GM19351 (cell line): ENCODE measurements around the gene CYBC1.

Experiments used
- ATAC-seq: cut with Tn5 transposase; IDR thresholded peaks from one replicate; pipeline ENCODE4 v1.9.1; 2021; ENCODE audit warnings: mild to moderate bottlenecking, moderate library complexity; ENCODE audit not compliant: unreplicated experiment

The CYBC1 gene

GRCh38 chr17:82411396-82412053 is 39.0 kb downstream of the CYBC1 start:
- ATAC-seq: no peak

- no peak for ATAC-seq
Measured at GRCh38 chr17:82410014-82410716, 40.4 kb downstream of the CYBC1 start.

GRCh38 chr17:82408938-82409318 is 41.6 kb downstream of the CYBC1 start:
- ATAC-seq: no peak

GRCh38 chr17:82408288-82408937 is 42.1 kb downstream of the CYBC1 start:
- no peak for ATAC-seq

- no peak for ATAC-seq
Measured at GRCh38 chr17:82407255-82407654, 43.3 kb downstream of the CYBC1 start.

DNA sequence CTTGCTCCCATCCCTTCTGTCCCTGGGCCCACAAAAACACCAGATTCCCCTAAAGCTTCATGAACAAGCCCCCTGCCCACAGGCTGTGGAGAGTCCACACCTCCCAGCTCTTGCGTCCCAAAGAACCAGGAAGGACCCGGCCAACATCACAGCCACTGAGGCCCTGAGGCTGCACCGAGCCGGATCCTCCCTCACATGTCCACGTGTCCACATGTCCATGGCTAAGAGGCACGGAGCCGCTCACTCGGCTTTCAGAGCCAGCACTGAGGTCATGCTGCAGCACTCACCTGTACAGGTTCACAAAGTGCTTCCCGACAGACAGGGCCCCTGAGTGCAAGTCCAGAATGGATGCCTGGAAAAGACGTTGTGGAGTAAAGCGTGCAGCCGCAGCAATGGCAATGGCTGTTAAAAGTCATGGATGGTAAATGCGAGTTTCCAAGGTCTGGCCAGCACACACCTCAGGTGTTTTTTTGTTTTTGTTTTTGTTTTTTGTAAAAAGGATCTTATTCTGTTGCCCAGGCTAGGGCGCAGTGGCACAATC is 44.4 kb downstream of the CYBC1 start:
- no peak for ATAC-seq

- ATAC-seq: no peak
Measured at GRCh38 chr17:82405051-82405450, 45.5 kb downstream of the CYBC1 start.

GRCh38 chr17:82403662-82404660 is 46.6 kb downstream of the CYBC1 start:
- ATAC-seq: no peak

DNA sequence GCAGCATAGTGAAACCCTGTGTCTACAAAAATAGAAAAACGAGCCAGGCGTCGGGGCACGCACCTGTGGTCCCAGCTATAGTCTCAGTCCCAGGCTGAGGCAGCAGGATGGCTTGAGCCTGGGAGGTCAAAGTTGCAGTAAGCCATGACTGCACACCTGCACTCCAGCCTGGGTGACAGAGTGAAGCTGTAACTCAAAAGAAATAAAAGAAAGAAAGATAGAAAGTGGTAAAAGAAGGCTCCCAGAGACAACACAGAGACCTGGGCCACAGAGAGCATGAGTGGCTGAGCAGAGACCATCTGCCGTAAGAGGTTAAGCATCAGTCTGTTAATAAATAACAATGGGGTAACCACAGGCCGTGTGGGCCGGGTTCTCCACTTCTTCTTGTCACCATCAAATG is 47.7 kb downstream of the CYBC1 start:
- ATAC-seq: no peak

DNA sequence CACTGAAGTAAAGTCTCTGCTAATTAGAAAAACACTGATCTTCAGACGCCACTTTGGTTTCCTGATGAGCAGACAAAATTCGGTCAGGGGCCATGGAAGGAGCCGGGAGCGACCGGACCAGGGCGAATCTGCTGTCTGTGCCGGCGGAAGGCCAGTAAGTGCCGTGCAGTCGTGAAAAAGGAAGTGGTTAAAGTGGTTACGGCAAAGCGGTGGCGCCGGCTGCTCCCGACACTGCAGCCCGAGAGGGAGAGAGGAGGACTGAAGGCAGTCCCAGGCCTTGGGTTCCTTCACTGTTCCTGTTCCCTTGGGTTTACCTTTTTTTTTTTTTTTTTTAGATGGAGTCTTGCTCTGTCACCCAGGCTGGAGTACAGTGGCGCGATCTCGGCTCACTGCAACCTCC is 49.7 kb downstream of the CYBC1 start:
- ATAC-seq: no peak

DNA sequence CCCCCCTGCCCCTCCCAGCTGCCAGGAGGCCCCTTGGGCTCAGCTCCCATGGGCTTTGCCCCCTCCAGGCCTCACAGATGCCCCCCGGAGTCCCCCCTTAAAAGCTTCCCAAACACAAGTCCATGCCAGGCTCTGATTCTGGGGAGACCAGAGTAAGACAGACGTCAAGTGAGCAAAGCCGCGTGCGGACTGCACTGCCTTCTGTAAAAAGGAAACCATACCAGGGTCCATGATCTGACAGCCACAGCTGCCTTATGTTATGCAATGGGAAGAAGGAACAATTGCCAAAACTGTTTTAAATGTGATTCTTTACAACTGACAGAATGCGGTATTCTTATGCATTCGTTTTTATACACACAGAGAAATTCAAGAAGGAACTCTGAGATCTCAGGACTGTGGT is 50.3 kb downstream of the CYBC1 start:
- ATAC-seq: no peak

DNA sequence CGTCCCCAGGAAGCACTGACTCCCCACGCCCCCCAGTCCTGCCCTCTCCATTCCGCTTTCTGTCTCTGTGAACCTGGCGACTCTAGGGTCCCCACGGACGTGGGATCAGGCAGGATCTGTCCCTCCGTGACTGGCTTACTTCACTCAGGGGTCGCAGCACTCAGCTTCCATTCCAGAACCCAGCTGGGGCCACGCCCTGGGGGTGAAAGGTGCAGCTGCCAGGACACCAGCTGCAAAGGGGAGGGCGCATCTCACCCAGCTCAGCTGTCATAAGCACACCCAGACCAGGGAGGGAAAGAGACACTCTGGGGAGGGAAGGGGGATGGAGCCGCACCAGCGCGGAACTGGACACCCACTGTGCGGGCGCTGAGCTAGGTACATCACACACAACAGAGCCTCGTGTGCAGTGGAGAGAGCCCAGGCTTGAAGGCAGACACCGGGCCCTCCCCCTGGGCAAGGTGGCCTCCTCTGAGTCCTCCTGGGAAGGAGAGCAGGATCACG is 50.9 kb downstream of the CYBC1 start:
- ATAC-seq: no peak

- no peak for ATAC-seq
Measured at GRCh38 chr17:82399041-82399441, 51.5 kb downstream of the CYBC1 start.

- ATAC-seq: no peak
Measured at GRCh38 chr17:82397449-82398335, 52.9 kb downstream of the CYBC1 start.

DNA sequence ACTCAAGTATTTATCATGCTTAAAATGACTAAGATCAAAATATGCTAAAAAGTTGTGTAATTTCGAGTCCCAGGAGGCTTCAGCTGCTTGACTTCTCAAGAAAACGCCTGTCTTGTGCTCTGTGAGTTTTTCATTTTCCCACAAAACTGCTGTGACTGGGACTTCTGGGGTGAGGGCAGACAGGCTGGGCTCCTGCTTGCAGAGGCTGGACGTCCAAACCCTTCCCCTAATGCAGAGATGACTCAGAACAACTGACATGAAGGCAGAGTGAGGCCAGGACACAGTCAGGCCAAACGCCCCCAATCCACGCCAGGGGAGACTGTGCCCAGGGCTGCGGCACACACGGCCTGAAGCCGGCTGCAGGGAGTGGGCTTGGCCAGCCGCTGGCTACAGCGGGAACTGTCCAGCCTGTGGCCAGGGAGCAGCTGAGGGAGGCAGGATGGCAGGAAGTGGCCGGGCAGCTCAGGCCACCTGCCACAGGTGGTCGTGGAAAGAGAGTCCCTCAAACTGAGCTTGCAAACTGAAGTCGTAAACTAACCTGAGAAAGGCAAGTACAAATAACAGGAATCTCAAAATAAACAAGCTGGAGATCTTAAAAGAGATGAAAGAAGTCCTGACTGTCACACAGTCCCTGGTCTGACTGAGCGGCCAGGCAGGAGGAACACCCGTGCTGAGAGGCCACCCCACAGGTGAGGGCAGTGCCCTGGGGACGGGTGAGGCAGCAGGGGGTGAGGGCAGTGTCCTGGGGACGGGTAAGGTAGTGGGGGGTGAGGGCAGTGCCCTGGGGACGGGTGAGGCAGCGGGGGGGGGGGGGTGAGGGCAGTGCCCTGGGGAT is 53.7 kb downstream of the CYBC1 start:
- ATAC-seq: no peak

- no peak for ATAC-seq
Measured at GRCh38 chr17:82394278-82394677, 56.3 kb downstream of the CYBC1 start.

GRCh38 chr17:82392941-82393340 is 57.6 kb downstream of the CYBC1 start:
- ATAC-seq: no peak
